HG03064 (cell line): ENCODE data around the gene BCOR.

ENCODE experiments used
- ATAC-seq: cut with Tn5 transposase; IDR thresholded peaks from one replicate; pipeline ENCODE4 v1.9.1; 2021; ENCODE audit warnings: low read depth; ENCODE audit not compliant: unreplicated experiment

The BCOR gene

GRCh38 chrX:40086569-40087335, 11.0 kb downstream of the BCOR start:
- ATAC-seq = no peak

- no peak for ATAC-seq
Measured at GRCh38 chrX:40085714-40086113, 12.0 kb downstream of the BCOR start.

- no peak for ATAC-seq
Measured at GRCh38 chrX:40085102-40085551, 12.6 kb downstream of the BCOR start.

DNA sequence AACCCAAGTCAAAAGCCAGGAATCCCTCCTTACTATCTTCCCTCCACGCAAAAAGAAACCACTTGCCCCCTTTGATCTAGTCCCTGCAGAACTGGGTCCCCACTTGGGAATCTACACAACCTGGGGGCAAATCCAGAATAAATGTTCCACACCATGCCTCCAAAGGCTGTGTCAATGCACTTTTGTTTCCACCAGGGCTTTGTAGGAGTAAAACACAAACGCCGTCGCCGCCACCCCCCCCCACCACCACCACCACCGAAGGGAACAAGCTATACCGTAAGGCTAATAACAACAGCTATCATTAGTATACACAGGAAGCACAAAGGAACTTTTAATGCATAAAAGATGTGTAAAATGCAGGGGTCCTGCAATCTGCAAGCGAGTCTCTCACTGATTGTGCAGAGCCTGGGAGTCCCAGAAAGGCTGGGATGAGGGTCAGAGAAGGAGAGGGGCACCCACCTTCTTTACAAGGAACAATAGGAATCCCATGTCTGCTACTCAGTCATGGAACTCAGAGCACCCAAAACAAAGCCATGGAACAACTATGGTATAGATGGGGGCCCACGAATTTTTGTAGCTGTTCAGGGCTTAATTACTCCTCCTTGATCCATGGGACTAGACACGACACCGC, 13.2 kb downstream of the BCOR start:
- ATAC-seq = no peak

GRCh38 chrX:40083979-40084359, 13.8 kb downstream of the BCOR start:
- no peak for ATAC-seq

GRCh38 chrX:40083120-40083978, 14.4 kb downstream of the BCOR start:
- ATAC-seq = no peak

- ATAC-seq = no peak
Measured at GRCh38 chrX:40082447-40083119, 15.2 kb downstream of the BCOR start.

DNA sequence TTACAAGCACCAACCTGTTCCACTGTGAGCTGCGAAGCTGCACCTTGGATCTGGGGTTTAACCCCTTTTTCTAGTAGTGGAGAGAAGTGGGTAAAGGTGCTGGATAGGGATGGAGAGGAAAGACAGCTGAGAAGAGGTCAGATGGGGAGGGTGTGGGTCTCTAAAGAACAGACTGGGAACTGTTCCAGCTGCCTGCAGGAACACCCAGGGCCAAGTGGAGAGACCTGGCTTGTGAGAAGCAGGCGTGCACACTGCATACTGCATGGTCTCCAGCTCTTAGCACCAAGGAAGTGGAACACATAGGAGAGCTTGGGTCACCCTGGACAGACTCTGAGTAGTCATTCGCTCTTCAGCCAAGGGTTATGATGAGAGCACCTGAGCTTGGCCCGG, 16.1 kb downstream of the BCOR start:
- no peak for ATAC-seq

GRCh38 chrX:40080894-40081678, 16.7 kb downstream of the BCOR start:
- no peak for ATAC-seq

DNA sequence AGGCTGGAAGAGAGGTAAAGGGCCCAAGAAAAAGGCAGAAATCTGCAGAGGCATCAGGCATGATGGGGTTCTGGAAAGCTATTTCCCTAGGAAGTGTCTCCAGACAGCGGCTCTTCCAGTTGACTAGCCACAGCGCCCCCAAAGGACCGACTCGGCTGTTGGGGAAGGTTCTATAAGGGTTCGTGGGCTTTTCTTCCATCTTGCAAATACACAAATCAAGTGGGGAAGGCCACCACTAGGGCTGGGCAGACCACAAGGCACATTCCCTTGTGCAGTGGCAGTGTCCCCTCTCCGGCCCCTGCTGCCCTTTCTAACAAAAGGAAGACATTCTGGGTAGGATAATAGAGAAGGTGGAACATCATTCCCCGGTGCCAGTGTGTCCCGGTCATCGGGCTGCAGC, 18.2 kb downstream of the BCOR start:
- no peak for ATAC-seq

DNA sequence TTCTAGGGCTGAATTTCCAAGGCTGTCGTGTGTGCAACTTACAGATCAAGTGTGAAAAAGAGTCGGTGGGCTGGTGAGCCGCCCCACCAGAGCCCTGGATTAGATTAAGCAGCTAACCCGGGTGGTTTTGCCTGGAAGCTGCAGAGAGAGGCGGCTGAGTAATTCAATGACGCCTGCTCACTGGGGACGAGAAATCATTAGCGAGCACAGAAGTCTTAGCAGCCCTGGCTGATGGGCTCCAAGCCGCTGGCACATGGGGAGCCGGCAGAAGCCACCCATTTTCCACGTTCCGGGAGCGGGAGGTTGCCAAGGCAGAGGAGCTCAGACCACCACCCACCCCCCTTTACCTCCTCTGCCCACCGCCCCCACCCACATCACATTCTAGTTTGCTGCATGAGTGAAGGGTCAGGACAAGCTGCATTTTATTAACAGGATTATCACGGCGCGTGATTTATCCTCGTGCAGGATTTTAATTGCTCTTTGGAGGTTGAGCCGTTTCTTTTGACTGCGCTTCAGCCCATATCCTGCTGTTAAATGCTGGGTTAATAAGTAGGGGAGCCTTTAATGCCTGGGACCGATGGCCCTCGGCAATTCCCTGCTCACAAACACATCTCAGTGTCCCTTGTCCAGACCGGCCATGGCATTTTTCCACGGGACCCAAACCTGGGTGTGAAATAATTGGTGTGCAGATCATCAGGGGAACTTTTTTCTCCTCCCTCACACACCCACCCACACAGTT, 19.1 kb downstream of the BCOR start:
- ATAC-seq = no peak

DNA sequence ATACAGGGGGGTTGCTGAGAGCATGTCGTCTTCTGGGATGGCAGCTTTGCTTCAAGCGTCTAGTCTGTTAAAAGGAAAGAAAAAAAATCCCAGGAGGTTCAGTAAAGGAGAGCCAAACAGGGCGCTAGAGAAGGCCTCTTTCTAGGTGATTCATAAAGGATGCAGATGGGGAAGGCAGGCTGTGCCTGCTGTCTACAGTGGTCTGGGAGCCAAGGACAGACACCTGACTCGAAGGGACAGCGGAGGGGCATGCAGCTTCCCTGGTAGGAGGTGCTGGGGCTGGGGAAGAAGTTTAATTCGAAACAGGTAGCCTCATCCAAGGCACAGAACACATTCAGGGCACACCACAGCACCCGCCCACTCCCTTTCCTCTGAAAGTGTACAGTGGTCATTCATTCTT, 19.9 kb downstream of the BCOR start:
- ATAC-seq = no peak

DNA sequence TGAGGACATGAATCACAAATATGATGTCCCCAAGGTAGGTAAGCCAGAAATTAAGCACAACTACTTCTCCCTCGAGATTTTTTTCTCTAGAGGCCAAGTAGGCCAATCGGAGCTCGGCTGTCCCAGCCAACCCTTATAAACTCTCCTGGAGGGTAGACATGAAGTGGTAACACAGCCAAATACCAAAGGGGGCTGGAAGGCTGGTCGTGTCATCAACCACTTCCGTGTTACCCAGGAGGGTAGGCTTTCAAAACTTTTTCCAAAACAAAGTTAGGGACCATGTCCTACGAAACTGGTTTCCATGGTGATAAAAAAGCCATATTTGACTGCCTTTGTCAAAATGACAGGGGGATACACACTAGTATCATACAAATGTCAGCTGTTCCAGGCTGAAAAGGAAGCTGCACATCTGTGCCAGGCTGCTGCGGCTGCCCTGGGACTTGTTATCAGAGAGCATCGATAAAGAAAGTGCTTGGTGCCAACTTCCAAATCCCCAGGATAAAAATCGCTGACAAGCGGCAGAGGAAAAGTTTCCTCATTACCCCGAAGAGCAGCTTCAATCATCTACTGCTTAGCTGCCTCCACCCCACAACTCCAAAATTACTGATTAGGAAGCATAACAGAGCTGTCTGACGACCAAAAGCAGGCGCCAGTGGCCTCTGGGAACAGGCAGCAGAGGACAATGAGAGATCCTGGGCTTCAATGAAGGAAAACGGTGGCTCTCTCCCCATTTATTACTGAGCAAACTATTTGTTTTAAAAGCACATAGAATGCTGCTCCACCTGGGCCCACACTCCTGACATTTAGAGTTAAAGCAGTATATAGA, 20.8 kb downstream of the BCOR start:
- no peak for ATAC-seq

DNA sequence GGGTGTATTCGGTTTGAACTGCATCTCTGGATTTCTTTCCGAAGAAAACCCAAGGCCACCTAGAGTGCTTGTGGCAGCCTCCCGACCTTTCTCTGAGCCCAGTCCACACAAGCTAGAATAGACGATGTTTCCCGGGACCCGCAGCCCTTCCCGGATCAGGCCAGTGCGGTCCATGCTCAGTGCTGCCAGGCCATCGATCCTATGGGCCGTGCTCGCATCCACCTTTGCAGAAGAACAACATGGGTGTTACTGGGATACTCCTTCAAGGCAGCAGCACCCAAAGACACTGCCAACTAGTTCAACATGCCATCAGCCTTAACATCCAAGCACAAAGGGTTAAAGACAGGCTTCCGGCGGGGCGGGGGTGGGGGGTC, 22.8 kb downstream of the BCOR start:
- ATAC-seq = no peak

DNA sequence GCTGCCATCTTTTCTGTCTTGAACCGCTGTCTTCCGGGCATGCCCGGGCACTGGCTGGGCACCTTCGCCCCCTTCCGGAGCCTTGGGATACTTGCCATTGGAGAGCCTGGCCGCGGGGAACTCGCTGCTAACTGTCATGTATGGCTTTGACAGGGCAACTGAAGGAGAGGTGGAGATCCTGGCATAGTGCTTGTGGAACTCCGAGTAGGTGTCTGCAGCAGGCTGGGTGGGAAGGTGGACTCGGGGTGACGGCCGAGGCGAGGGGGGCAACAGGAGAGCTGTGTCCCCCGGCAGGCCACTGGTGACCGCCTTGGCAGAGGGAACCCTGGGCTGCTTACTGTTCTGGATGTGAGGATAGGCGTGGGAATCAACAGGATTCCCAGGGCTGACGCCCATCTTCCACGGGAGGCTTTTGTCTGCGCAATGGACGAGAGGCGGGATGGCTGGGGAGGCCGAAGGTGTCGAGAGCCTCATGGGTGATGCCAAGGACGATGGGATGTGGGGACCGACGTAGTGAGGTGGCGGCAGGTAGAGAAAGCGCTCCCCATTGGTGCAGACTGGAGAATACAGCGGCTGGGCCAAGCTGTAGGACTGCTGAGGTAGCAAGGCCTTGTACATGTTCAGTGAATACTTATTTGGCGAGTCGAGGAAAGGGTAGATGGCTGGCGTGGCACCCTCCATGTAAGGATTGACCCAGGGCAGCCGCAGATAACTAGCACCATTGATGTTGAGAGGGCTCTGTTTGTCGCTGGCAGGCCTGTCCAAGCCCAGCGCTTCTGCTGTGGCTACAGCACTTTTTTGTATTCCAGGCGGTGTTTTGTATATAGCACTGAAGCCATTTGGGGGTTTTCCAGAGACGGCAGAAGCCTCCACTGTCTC, 23.4 kb downstream of the BCOR start:
- ATAC-seq = no peak

- ATAC-seq = no peak
Measured at GRCh38 chrX:40073439-40074054, 24.2 kb downstream of the BCOR start.

GRCh38 chrX:40072246-40072645, 25.5 kb downstream of the BCOR start:
- no peak for ATAC-seq
